Thyroid gland (tissue), 4 donors: Measurements from ENCODE around the gene FOXN3. TPM values are rescaled to one million over a fixed set of nuclear protein-coding genes. Genes with fewer than 3 reads are reported as not detected.
A peak's percentile ranks its signal among the peaks of the same experiment; 100 is the strongest.

Experiments
- DNase-seq, 2 donors: peaks; one replicate each; pipeline ENCODE4 v3.0.0-alpha.2; 2019
- H3K27ac ChIP-seq, 3 donors: fragments of 200-600 bp; sonication (generic); 1 replicate in 2 of 3; 2 replicates in 1 of 3; pipeline ENCODE4 v1.5.1; 2016 to 2019; ENCODE audit warnings: mild to moderate bottlenecking in 1 of 3, moderate library complexity in 1 of 3
- H3K27me3 ChIP-seq: fragments of 200-600 bp; sonication (generic); one replicate; pipeline ENCODE4 v1.5.1; 2019
- H3K36me3 ChIP-seq, 2 donors: fragments of 200-600 bp; sonication (generic); one replicate each; pipeline ENCODE4 v1.5.1; 2016 to 2019
- H3K4me1 ChIP-seq, 2 donors: fragments of 200-600 bp; sonication (generic); one replicate each; pipeline ENCODE4 v1.5.1; 2017 to 2019
- H3K4me3 ChIP-seq, 3 donors: fragments of 200-600 bp; sonication (generic); replicated peaks in 1 of 3; 1 replicate in 2 of 3; 2 replicates in 1 of 3; pipeline ENCODE4 v1.5.1; 2016; ENCODE audit warnings: mild to moderate bottlenecking in 1 of 3
- H3K9me3 ChIP-seq: fragments of 200-600 bp; sonication (generic); one replicate; pipeline ENCODE4 v1.5.1; 2017
- POLR2A ChIP-seq, 2 donors: fragments of 450-650 bp; IDR thresholded peaks; one replicate each; pipeline ENCODE4 v1.6.1; 2017; ENCODE audit warnings: antibody characterized with exemption in 2 of 2, mild to moderate bottlenecking in 2 of 2, moderate library complexity in 1 of 2
- WGBS, 2 donors: methylation state at CpG; one replicate each; pipeline ENCODE4 v1.1.5; 2017; 5-methylcytosine and 5-hydroxymethylcytosine counted together
- intact Hi-C: fragments of 100-400 bp; cut with DNase I; formaldehyde crosslinking; loops from one replicate; pipeline ENCODE4 v1.15.1; 2023
- total RNA-seq, 4 donors: library from RNA; depleted of rRNA; stranded (reverse); fragments of >200 nt; gene quantifications; one replicate each; pipeline ENCODE4 v1.2.3, GENCODE V29; 2016
- TF ChIP-seq, protein P1 (sequence below), 6 experiments: fragments of 200-600 bp in 3 of 6; fragments of 450-650 bp in 3 of 6; sonication (generic) in 3 of 6; IDR thresholded peaks; one replicate each; pipeline ENCODE4 v1.5.1; 2016 to 2019; ENCODE audit warnings: antibody characterized with exemption in 6 of 6, mild to moderate bottlenecking in 2 of 6, inconsistent platforms in 1 of 6, moderate library complexity in 1 of 6

Gene FOXN3
- total RNA-seq, 4 donors from 2014 or later: 38.7 to 70.1 (median 43.1) TPM

DNA sequence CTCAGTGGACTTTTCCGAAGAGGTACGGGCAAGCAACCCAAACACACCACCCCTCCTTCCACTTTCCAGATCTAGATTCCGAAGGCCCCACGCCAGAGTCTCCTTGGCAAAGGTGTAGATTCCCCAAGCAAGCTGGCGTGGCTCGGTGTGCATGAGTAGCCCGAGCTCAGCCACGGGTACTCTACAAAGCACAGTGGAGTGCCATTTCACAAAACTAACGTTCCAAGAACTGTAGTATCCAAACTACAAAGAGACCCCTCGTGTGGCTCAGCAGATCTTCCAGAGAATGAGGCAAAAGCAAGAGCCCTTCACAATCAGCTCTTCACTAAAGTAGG is 72.1 kb downstream of the FOXN3 start:
- 42 to 43% methylated on average over 10 of the region's 10 CpGs for WGBS, 2 donors

DNA sequence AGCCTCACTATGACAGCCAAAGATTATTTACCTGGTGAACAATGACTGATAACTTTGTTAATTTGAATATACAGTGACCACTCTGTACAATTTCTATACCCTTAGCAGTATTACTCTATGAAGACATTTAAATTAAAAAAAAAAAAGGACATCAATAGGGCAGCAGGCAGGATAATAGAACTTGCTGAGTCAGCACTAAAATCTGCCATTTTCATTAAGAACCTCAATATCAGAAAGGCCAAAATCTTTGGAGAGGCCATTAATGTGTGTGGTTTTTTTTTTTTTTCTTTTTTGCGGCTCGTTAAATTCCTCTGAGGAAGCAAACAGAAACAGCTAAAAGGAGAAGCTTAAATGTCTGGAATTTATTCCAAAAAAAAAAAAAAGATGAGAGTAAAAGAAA is 73.7 kb downstream of the FOXN3 start:
- DNase-seq: no peak
- TF ChIP-seq, protein P1, sequence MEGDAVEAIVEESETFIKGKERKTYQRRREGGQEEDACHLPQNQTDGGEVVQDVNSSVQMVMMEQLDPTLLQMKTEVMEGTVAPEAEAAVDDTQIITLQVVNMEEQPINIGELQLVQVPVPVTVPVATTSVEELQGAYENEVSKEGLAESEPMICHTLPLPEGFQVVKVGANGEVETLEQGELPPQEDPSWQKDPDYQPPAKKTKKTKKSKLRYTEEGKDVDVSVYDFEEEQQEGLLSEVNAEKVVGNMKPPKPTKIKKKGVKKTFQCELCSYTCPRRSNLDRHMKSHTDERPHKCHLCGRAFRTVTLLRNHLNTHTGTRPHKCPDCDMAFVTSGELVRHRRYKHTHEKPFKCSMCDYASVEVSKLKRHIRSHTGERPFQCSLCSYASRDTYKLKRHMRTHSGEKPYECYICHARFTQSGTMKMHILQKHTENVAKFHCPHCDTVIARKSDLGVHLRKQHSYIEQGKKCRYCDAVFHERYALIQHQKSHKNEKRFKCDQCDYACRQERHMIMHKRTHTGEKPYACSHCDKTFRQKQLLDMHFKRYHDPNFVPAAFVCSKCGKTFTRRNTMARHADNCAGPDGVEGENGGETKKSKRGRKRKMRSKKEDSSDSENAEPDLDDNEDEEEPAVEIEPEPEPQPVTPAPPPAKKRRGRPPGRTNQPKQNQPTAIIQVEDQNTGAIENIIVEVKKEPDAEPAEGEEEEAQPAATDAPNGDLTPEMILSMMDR (IDR thresholded peaks at IDR 0.05): no peak
- TF ChIP-seq POLR2A (IDR thresholded peaks at IDR 0.05): no peak
- H3K36me3 ChIP-seq: no peaks in the 10 kb centered on the region
- H3K9me3 ChIP-seq: no peaks in the 10 kb centered on the region
- intact Hi-C loops: loop anchor here (10.0 kb wide), 1 partner anchor 71 kb away; the partner anchor contains the start of gene FOXN3
- no peak overlapping the region for H3K4me3 ChIP-seq
- no peaks in the 10 kb centered on the region for H3K27me3 ChIP-seq
- 32 to 37% methylated on average over 2 of the region's 2 CpGs for WGBS, 2 donors
- H3K27ac ChIP-seq: peak overlapping the region in 1 of 3 donors; percentile 0
- peaks cover 21 to 36% of the 10 kb centered on the region in 2 donors for H3K4me1 ChIP-seq

More for the DNA sequence above, 72.1 kb downstream of the FOXN3 start:
- Histone ChIP-seq H3K9me3 (no peaks in the 10 kb centered on the region), H3K4me1 (peaks cover 10 to 21% of the 10 kb centered on the region in 2 donors), H3K27me3 (no peaks in the 10 kb centered on the region), H3K27ac (peak overlapping the region in 2 of 3 donors; percentile 7 to 32), H3K36me3 (no peaks in the 10 kb centered on the region), H3K4me3 (no peak overlapping the region)
- DNase-seq: peak; percentile 95
- TF ChIP-seq POLR2A (IDR thresholded peaks at IDR 0.05): no peak
- TF ChIP-seq, protein P1 (IDR thresholded peaks at IDR 0.05): no peak
- intact Hi-C loops: loop anchor here (10.0 kb wide), 1 partner anchor 70 kb away; the partner anchor contains the start of gene FOXN3

DNA sequence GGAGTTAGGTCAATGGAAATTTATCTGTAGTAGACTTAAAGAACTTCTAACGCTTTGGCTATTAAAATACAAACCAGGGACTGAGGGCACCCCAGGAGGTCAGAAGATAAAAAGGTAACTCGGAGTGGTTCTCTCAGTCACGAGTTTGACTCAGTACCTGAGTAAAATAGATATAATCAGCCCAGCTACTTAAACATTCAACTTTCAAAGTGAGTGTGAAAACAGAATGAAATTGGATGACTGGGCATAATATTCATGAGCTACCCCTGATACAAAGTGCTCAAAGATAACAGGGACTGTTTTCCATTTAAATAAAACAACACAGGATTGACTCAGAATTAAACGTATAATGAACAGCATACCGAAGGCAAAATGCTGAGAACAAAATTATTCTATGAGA is 75.0 kb downstream of the FOXN3 start:
- WGBS, 2 donors: 92 to 93% methylated on average over 5 of the region's 5 CpGs
- H3K4me1 ChIP-seq: peaks cover 21 to 37% of the 10 kb centered on the region in 2 donors
- no peak overlapping the region for H3K27ac ChIP-seq
- no peaks in the 10 kb centered on the region for H3K9me3 ChIP-seq
- no peak for TF ChIP-seq POLR2A (IDR thresholded peaks at IDR 0.05)
- TF ChIP-seq, protein P1 (IDR thresholded peaks at IDR 0.05): no peak
- H3K36me3 ChIP-seq: no peaks in the 10 kb centered on the region
- H3K4me3 ChIP-seq: no peak overlapping the region
- DNase-seq: no peak
- intact Hi-C loops: loop anchor here (10.0 kb wide), 1 partner anchor 73 kb away; the partner anchor contains the start of gene FOXN3
- H3K27me3 ChIP-seq: no peaks in the 10 kb centered on the region

DNA sequence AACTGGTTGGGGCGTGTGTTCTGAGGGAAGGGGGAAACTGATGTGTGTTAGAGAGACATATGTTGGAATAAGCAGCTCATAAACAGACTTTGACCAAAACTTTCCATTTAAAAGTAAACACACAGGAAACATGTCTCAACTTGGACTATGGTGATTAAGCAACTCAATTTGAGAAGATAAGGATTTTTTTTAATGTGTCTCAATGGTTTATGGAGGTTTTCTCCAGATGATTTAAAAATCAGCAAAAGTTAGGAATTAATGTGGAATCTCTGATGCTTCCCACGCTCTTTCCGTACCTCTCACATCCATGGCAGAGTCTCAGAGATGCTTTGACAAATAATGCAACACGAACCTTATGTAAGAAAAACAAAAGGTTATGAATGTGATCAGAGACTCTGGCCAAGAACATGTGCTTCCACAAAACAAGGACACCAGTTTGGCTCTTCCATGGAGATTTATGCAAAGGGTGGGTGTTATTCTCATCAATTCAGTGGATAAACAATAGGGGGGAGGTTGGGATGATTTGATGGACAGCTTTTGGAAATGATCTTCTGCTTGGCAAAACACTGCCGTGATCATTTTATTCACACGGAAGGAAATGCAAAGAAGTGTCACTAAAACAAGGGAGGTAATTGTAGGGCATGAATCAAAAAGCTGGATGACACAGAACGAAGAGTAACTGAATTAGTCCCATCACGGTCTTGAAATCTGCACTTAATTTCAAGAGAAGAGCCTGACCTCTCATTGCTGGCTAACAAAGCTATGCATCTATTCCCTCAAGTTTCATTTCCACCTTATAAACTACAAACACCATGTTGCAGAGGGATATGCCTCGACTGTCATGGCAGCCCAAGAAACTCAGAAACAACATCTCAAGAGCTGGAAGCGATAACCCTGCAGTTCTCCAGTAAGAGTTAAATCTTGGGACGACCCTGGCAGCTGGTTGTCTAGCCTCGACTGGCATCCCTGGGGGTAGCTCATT is 76.5 kb downstream of the FOXN3 start:
- Histone ChIP-seq H3K36me3 (no peaks in the 10 kb centered on the region), H3K4me3 (no peak overlapping the region), H3K27me3 (no peaks in the 10 kb centered on the region), H3K4me1 (peaks cover 21 to 34% of the 10 kb centered on the region in 2 donors), H3K9me3 (no peaks in the 10 kb centered on the region), H3K27ac (peak overlapping the region in 1 of 3 donors; percentile 45)
- TF ChIP-seq, protein P1 (IDR thresholded peaks at IDR 0.05): no peak
- TF ChIP-seq POLR2A (IDR thresholded peaks at IDR 0.05): no peak
- no peak for DNase-seq
- 81 to 83% methylated on average over 12 of the region's 12 CpGs for WGBS, 2 donors
- intact Hi-C loops: loop anchor here (10.0 kb wide), 1 partner anchor 74 kb away; the partner anchor contains the start of gene FOXN3

DNA sequence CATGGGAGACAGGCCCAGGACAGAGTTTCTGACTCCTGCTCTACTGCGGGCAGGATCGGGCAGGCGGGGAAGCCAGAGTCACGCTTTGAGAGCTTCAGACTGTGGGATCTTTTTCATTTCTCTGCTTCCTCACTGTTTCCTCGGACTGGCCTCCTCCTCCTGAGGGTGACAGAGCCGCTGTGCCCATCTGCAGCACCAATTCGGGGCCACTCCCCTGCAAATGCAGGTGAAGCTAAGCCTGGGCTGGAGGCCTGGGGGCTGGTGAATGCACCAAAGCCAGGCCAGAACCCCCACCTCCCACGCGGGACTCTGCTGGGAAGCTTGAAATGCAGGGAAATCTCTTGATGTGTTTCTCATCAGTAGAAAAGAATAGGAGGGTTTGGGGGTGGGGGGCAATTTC is 77.5 kb downstream of the FOXN3 start:
- Histone ChIP-seq H3K27me3 (no peaks in the 10 kb centered on the region), H3K27ac (peak overlapping the region in 1 of 3 donors; percentile 45), H3K36me3 (no peaks in the 10 kb centered on the region), H3K4me1 (peaks cover 21 to 30% of the 10 kb centered on the region in 2 donors), H3K9me3 (no peaks in the 10 kb centered on the region), H3K4me3 (no peak overlapping the region)
- intact Hi-C loops: no loop called here
- TF ChIP-seq POLR2A (IDR thresholded peaks at IDR 0.05): no peak
- TF ChIP-seq, protein P1 (IDR thresholded peaks at IDR 0.05): no peak
- no peak for DNase-seq
- 85 to 88% methylated on average over 9 of the region's 9 CpGs for WGBS, 2 donors
